GM21423 (cell line): Measurements from ENCODE around the gene IMP4.

Experiments
- ATAC-seq: cut with Tn5 transposase; IDR thresholded peaks from one replicate; pipeline ENCODE4 v1.9.1; 2021; ENCODE audit warnings: mild to moderate bottlenecking, moderate library complexity; ENCODE audit not compliant: unreplicated experiment

Gene IMP4

GRCh38 chr2:130393318-130393910 lies 50.7 kb downstream of the IMP4 start:
- no peak for ATAC-seq
